HG03457 (cell line): Measurements from ENCODE around the gene SCAMP2.

Source experiments
- ATAC-seq: cut with Tn5 transposase; IDR thresholded peaks from one replicate; pipeline ENCODE4 v1.9.1; 2021; ENCODE audit warnings: moderate number of reproducible peaks; ENCODE audit not compliant: unreplicated experiment

The SCAMP2 gene

DNA sequence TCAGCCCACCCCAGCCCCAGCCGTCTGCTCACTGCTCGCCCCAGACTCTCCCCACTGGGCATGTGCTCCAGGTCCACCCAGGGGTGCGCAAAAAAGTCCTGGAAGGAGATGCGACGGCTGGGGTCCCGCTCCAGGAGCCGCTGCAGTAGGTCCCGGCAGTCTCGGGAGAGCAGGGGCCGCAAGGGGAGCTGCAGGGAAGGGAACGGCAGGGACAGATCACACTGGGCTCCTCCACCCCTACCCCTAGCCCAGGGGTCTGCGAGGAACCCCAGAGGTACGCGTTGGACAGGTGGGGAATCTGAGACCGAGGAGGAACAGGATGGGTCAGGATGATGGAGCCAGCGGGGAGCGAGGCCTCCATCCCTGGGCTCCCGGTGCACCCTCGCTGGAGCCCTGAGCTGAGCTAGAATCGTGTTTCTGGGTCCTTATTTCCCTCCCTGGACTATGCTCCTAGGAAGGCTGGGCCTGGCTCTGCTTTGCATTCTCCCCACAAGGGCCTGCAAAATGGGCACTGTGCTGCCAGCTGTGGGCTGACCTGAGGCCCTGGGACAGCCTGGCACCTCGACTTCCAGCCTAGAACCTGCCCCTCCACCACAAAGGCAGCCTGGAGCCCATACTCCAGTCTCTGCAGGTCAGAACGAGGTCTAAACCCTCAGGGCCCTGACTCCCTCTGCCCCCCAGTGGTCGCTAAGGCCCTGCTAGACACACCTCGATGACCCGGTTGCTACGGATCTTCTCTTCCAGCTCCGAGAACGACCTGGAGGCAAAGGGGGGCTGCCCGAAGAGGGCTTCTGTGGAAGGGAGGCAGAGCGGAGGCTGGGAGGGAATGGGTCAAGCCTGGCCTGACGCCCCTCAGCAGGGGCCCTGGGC, 33.4 kb downstream of the SCAMP2 start:
- no peak for ATAC-seq

- no peak for ATAC-seq
Observed at GRCh38 chr15:74838746-74839525, 34.2 kb downstream of the SCAMP2 start.

DNA sequence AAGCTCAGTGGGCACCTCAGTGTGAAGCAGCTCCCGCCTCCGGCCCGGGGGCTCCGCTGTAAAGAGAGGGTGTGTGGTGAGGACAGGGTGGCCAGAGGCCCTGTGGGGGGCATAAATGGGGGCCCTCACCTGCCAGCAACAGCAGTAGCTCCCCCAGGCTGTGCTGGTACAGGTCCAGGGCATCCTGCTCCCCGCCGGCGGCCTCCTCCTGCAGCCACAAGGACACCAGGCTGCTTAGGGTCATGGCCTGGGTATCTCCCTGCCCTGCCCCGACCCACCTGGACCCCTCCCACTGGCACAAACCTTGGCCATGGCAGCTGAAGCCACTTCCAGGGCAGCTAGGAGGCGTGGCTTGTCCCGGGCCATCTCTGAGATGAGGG, 35.0 kb downstream of the SCAMP2 start:
- no peak for ATAC-seq

GRCh38 chr15:74837482-74838136, 35.6 kb downstream of the SCAMP2 start:
- ATAC-seq: no peak

GRCh38 chr15:74836846-74837245, 36.3 kb downstream of the SCAMP2 start:
- ATAC-seq: no peak

DNA sequence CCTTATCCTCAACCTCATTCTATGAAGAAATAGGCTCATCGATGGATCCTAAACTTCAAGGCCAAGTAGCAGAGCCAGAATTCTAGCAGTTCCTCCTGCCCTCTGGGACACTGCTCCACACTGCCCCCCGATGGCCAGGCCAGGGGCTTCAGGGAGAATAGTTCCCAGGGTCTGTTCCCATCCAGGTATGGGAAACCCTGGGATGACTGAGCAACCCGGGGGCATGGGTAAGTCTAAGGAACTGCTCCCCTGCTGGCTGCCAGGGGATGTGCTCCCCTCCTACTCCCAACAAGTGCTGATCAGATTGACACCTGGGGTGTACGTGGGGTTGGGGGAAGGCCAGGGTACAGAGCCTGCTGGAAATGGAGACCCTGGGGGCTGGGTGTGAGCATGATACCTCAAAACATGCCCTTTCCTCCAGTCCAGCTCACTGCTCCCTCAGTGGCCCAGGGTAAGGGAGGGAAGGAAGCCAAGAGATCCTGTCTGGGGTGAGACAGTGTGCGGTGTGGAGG, 37.8 kb downstream of the SCAMP2 start:
- ATAC-seq: no peak

DNA sequence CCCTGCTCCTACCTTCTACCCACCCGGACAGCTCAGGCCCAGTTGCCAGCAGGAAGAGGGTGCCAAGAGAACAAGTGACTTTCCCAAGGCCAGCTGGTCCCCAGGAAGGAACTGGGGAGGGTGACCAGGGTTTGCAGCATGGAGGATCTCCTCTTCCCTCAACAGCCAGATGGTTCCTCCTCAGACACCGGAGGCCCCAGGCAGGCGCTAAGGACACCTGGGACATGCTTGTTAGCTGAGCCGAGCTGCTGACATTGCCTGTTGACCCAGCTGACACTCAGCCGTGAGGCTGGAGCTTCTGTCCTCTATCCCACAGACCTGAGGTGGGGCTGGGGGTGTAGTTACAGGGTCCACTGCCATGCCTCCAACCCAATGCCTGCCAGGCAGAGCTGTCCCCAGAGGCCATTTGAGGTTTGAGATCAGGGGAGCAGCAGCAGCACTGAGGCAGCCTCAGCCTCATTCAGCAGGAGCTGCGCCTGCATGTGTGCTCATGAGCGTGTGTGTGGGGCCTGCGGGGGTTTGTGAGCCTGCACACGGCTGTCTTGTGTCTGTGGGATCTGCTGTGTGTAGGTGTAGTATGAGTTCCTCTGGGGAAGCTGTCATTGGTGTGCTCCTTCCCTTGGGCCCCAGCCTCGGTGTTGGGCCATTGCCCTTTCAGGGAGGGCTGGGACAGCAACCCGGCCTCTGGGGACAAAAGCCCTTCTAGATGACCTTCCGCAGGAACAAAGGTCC, 39.6 kb downstream of the SCAMP2 start:
- ATAC-seq: no peak

- ATAC-seq: no peak
Observed at GRCh38 chr15:74832826-74833225, 40.3 kb downstream of the SCAMP2 start.

DNA sequence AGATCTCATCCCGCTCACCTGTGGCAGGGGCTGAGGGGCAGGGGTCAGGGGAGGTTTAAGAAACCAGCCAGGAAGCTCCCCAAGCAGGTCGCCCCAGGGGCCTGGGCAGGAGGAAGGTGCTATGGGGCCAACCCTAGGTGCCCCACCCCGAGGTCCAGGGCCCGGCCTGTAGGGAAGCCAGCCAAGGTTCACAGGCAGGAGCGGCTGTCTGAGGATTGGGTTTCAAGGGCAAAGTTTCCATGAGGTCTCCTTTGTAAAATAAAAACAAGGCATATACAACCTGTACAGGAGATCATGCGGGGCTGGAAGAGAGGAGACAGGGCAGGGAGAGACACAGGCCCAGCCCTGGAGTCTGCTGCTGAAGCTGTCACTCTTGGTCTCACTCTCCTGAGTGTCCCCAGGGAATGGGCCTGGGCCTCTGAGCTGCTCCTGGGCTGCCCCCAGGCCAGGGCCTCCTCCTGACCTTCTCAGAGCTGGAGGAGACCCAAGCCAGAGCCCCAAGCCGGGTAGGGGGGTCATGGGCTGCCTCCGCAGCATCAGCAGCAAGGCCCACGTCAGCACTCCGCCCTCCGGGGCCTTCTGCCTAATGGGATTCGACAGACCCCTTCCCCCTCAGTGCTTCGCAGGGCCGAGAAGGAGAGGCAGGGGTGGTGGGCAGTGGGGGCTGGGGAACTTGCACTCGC, 41.2 kb downstream of the SCAMP2 start:
- ATAC-seq: no peak

- no peak for ATAC-seq
Observed at GRCh38 chr15:74830868-74831267, 42.3 kb downstream of the SCAMP2 start.

DNA sequence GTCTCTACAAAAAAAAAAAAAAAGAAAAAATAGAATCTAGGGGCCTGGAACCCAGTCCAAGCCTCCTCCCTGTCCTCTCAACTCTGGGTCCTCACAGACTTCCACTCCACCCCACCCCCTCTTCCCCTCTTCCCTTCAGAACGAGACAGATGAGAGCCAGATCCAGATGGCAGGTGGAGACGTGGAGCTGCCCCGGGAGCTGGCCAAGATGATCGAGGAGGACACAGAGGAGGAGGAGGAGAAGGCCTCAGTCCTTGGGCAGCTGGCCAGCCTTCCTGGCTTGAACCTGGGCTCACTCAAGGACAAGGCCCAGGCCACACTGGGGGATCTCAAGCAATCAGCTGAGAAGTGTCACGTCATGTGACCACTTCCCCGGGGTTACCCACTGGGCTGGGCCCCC, 43.2 kb downstream of the SCAMP2 start:
- ATAC-seq: no peak

GRCh38 chr15:74829486-74829885, 43.7 kb downstream of the SCAMP2 start:
- no peak for ATAC-seq

DNA sequence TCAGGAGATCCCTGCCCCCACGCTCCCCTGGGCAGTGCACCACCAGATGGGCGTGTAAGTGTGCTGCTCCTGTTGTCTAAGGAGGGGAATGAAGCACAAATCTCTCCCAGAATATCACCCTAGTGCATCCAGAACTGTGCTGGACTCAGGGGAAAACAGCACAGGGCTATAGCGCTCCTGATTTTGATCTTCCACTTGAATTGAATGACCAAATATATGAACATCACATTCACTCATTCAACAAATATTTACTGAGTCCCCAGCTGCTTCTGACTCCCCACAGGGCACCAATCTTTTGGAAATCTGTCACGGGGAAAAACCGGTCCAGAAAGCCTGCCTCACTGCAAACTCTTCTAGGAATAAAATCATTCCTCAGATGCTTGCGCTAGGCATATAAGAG, 44.3 kb downstream of the SCAMP2 start:
- ATAC-seq: no peak

DNA sequence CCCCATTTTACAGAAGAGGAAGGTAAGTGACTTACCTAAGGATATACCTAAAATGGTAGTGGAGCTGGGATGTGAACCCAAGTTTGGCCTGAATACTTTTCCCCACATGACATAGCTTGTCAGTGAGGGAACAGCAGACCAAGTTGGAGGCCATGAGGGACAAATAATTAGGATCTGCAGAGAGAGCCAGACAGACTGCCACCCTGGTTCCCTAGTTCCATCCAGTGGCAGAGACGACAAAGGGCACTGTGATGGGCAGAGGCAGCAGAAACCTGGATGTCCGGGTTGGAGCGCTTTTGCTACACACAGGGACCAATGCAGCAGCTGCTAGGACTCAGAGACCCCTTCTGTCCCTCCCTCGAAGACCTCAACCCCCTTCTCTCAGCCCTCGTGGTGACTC, 45.6 kb downstream of the SCAMP2 start:
- ATAC-seq: no peak

DNA sequence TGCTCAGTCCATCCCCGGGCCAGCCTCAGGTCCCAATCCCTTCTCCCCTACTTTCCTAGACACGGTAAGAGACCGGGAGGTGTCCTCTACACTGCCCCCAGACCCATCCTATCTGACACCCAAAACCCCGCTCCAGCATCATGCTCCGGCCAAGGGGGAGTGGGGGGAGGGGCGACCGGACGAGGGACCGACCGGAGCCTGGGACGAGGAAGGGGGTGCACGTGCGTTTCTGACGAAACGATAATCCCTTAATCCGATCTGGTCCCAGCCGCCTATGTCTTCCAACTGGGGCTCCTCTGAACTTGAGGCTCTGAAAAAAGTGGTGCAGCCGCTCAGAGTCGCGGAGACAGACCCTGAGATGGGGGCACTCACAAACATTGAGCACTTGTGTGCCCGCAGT, 46.2 kb downstream of the SCAMP2 start:
- ATAC-seq: no peak

DNA sequence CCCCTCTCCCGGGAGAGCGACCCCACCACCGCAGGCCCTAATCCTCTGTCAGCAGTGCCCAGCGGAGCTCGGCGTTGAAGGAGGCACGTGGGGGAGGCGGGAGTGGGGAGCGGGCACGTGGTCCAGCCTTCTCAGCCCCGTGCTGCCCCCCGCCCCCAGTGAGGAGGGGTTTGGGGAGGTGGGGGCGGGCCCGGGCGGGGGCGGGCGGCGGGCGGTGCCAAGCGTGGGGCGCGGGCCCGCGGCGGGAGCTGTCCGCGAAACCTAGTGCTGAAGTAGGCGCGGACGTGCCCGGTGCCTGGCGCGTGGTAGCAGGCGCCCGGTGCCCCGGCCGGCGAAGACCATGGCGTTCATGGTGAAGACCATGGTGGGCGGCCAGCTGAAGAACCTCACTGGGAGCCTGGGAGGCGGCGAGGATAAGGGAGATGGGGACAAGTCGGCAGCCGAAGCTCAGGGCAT, 46.8 kb downstream of the SCAMP2 start, which contains the start of gene CPLX3:
Gene CPLX3 (plus strand): TSS at position 264 of the 456 bp plus-strand sequence. CDS start 77 bp downstream, at position 341.
- ATAC-seq: no peak

DNA sequence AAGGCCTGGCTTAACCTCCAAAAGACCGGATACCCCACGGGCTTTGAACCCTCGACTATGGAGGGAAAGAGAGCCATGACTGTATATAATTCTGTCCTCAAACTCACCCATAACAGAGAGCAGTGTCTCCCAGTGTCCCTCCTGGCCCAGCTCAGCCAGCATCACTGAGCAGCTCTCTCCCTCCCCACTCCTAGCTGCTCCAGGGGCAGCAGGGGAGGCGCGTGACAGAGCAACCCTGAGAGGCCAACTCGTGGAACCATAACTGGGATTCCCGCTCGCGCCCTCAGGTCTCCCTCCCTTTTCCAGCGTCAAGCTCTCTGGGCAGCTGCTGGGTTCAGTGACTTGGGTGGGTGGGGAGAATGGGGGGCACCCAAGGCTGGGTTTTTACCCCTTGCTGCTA, 47.3 kb downstream of the SCAMP2 start:
- no peak for ATAC-seq

DNA sequence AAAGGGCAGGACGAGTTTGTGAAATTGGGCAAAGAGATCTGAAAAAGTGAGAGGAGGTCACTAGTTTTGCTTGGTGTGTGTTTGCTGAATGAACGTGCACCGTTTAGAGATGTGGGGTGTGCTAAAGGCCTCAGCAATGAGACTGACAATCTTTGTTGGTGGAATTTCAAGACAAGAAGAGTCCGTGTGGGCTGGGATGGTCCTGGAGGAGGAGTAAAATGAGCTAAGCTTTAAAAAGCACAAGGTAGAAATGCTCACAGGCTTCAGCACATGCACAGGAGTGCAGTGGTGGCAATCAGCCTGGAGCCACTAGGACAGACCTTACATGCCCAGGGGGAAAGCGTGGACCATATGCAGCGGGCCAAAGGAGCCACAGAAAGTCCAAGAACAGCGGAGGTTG, 48.2 kb downstream of the SCAMP2 start:
- ATAC-seq: no peak

- ATAC-seq: no peak
Observed at GRCh38 chr15:74823324-74823723, 49.8 kb downstream of the SCAMP2 start.

GRCh38 chr15:74822233-74822632, 50.9 kb downstream of the SCAMP2 start:
- ATAC-seq: no peak
